T47D (cell line): ENCODE results near the gene KDELR1.
A peak's percentile ranks its signal among the peaks of the same experiment; 100 is the strongest.
"Not testable (repeated sequence)": the region's sequence is repeated elsewhere in the genome, so short reads cannot be mapped to it uniquely, and the experiment has no call there.

Source experiments
- DNase-seq, 2 experiments: peaks; one replicate each; pipeline versions ENCODE4 v3.0.0 to v3.0.0-alpha.2; 2011 to 2012; ENCODE audit warnings: low read depth in 1 of 2, low spot score in 1 of 2
- JUND ChIP-seq: IDR thresholded peaks from 2 replicates; pipeline ENCODE4 v1.6.1; 2012; ENCODE audit warnings: low read depth
- in situ Hi-C: cut with HindIII; loops from 2 replicates; pipeline ENCODE4 v1.10.0; 2016; ENCODE audit warnings: low sequenced_read_pairs, low pct_unique_long_range_greater_than_20kb

KDELR1 gene

GRCh38 chr19:48394331-48395169, 3.2 kb upstream of the KDELR1 start:
- in situ Hi-C loops: no loop called here
- TF ChIP-seq JUND: no peak
- DNase-seq: no peak

- in situ Hi-C loops: no loop called here
- no peak for DNase-seq
- no peak for TF ChIP-seq JUND
Measured at GRCh38 chr19:48393559-48394330, 2.4 kb upstream of the KDELR1 start, which contains the start of gene GRIN2D. TSS of gene GRIN2D (plus strand) at chr19:48393668. CDS start at chr19:48398393, 4,725 bp downstream.

- in situ Hi-C loops: no loop called here
- DNase-seq: no peak
- no peak for TF ChIP-seq JUND
Measured at GRCh38 chr19:48392860-48393558, 1.7 kb upstream of the KDELR1 start.

- in situ Hi-C loops, DNase-seq: not testable (repeated sequence)
Measured at GRCh38 chr19:48392006-48392344, 624 bp upstream of the KDELR1 start.

- peak in 1 of 2 experiments; percentile 51 for DNase-seq
- in situ Hi-C loops: no loop called here
- TF ChIP-seq JUND: no peak
Measured at GRCh38 chr19:48390188-48391099, 907 bp downstream of the KDELR1 start.

- no peak for DNase-seq
- in situ Hi-C loops: no loop called here
- no peak for TF ChIP-seq JUND
Measured at GRCh38 chr19:48386981-48387380, 4.4 kb downstream of the KDELR1 start.

- no peak for DNase-seq
- in situ Hi-C loops: no loop called here
- no peak for TF ChIP-seq JUND
Measured at GRCh38 chr19:48385461-48386087, 5.8 kb downstream of the KDELR1 start.

- no peak for TF ChIP-seq JUND
- no peak for DNase-seq
- in situ Hi-C loops: no loop called here
Measured at GRCh38 chr19:48382286-48382685, 9.1 kb downstream of the KDELR1 start.

GRCh38 chr19:48381178-48381950, 10.0 kb downstream of the KDELR1 start:
- DNase-seq: no peak
- in situ Hi-C loops: no loop called here
- TF ChIP-seq JUND: no peak

GRCh38 chr19:48379058-48379457, 12.3 kb downstream of the KDELR1 start:
- TF ChIP-seq JUND: no peak
- no peak for DNase-seq
- in situ Hi-C loops: no loop called here

- no peak for TF ChIP-seq JUND
- in situ Hi-C loops: no loop called here
- no peak for DNase-seq
Measured at GRCh38 chr19:48378194-48378570, 13.2 kb downstream of the KDELR1 start.
